Epithelial cell of proximal tubule (primary cell): ENCODE measurements around the gene ZNF14. TPM values are rescaled to one million over a fixed set of nuclear protein-coding genes. Genes with fewer than 3 reads are reported as not detected.
"Not testable (repeated sequence)": the region's sequence is repeated elsewhere in the genome, so short reads cannot be mapped to it uniquely, and the experiment has no call there.

Source experiments
- DNase-seq: peaks from one replicate; pipeline ENCODE4 v3.0.0-alpha.2; 2011; ENCODE audit warnings: low read depth
- H3K4me3 ChIP-seq: 2 replicates; pipeline ENCODE4 v1.5.1; 2011; ENCODE audit warnings: low read depth, mild to moderate bottlenecking, low read length
- total RNA-seq: library from RNA; depleted of rRNA; stranded (reverse); fragments of >200 nt; gene quantifications from 2 replicates; pipeline ENCODE4 v1.2.3, GENCODE V29; 2015
- TF ChIP-seq, protein P1 (sequence below): conservative IDR thresholded peaks from 2 replicates; pipeline ENCODE4 v1.5.1; 2012; ENCODE audit warnings: low read depth, mild to moderate bottlenecking, low read length

Gene ZNF14
- total RNA-seq, 1 donor from 2014 or later: 2.7 TPM

DNA sequence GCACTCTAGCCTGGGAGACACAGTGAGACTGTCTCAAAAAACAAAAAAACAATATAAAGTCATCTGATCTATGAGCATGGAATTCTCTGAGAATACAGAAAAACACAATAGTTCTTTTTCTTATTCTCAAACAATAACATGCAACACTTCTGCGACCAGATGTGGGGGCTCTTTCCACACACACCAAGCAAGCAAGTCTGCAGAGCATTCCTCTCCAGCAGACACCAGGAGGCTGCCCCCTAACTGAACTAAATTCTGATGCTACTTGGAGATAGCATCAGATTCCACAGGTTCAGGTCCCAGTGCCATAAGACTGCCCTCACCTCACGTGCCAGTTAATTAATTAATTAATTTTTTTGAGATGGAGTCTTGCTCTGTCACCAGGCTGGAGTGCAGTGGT is 36.5 kb downstream of the ZNF14 start:
- no peak overlapping the region for H3K4me3 ChIP-seq
- DNase-seq: no peak
- TF ChIP-seq, protein P1, sequence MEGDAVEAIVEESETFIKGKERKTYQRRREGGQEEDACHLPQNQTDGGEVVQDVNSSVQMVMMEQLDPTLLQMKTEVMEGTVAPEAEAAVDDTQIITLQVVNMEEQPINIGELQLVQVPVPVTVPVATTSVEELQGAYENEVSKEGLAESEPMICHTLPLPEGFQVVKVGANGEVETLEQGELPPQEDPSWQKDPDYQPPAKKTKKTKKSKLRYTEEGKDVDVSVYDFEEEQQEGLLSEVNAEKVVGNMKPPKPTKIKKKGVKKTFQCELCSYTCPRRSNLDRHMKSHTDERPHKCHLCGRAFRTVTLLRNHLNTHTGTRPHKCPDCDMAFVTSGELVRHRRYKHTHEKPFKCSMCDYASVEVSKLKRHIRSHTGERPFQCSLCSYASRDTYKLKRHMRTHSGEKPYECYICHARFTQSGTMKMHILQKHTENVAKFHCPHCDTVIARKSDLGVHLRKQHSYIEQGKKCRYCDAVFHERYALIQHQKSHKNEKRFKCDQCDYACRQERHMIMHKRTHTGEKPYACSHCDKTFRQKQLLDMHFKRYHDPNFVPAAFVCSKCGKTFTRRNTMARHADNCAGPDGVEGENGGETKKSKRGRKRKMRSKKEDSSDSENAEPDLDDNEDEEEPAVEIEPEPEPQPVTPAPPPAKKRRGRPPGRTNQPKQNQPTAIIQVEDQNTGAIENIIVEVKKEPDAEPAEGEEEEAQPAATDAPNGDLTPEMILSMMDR: no peak

DNA sequence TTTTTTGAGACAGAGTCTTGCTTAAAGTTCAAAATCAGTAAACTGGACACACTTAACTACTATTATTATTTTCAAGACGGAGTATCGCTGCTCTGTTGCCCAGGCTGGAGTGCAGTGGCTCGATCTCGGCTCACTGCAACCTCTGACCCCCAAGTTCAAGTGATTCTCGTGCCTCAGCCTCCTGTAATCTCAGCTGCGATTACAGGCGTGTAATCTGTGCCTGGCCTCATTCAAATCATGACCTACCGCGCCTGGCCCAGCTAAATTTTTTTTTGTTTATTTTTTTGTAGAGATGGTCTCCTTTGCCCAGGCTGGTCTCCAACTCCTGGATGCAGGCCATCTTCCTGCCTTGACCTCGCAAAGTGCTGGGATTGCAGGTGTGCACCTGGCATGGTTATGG is 41.2 kb downstream of the ZNF14 start:
- no peak overlapping the region for H3K4me3 ChIP-seq
- TF ChIP-seq, protein P1: no peak
- no peak for DNase-seq

DNA sequence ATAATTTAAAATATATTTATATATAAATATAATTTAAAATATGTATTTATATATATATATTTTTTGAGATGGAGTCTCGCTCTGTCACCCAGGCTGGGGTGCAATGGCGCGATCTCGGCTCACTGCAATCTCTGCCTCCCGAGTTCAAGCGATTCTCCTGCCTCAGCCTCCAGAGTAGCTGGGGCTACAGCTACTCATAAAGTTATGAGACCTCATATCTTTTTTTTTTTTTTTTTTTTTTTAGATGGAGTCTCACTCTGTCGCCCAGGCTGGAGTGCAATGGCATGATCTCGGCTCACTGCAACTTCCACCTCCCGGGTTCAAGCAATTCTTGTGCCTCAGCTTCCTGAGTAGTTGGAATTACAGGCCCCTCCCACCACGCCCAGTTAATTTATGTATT is 43.9 kb downstream of the ZNF14 start:
- H3K4me3 ChIP-seq, DNase-seq: not testable (repeated sequence)

DNA sequence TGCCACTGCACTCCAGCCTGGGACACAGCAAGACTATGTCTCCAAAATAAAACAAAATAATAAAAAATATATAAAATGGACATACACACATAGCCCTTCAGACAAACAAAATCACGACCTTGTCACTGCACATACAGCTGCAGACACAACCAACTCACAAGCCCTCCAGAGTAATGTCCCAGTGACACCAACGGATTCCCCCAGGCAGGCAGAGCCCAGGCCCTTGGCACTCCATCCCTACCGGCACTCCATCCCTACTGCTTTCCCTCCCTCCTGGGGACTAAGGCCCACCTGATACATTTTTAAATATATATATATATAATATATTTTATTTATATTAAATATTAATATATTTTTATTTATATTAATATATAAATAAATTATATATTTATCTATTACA is 45.8 kb downstream of the ZNF14 start:
- no peak overlapping the region for H3K4me3 ChIP-seq
- TF ChIP-seq, protein P1: no peak
- no peak for DNase-seq

DNA sequence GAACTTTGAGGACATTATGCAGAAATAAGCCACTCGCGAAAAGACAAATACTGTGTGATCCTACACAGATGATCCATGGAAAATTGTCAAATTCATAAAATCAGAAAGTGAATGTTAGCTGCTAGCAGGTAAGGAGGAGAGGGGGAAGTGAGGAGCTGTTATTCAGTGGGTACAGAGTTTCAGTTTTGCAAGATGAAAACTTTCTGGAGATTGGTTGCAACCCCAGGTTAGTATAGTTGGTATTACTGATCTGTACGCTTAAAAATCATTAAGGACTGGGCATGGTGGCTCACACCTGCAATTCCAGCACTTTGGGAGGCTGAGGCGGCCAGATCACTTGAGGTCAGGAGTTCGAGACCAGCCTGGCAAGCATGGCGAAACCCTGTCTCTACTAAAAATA is 46.3 kb downstream of the ZNF14 start:
- no peak overlapping the region for H3K4me3 ChIP-seq
- TF ChIP-seq, protein P1: no peak
- DNase-seq: no peak

DNA sequence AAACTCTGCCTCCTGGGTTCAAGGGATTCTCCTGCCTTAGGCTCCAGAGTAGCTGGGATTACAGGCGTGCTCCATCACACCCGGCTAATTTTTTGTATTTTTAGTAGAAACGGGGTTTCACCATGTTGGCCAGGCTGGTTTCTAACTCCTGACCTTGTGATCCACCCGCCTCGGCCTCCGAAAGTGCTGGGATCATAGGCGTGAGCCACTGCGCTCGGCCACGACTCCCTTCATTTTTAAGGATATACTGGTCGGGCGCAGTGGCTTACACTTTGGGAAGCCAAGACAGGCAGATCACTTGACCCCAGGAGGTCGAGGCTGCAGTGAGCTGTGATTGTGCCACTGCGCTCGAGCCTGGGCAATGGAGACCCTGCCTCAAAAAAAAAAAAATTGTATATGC is 46.8 kb downstream of the ZNF14 start:
- not testable (repeated sequence) for H3K4me3 ChIP-seq, DNase-seq

DNA sequence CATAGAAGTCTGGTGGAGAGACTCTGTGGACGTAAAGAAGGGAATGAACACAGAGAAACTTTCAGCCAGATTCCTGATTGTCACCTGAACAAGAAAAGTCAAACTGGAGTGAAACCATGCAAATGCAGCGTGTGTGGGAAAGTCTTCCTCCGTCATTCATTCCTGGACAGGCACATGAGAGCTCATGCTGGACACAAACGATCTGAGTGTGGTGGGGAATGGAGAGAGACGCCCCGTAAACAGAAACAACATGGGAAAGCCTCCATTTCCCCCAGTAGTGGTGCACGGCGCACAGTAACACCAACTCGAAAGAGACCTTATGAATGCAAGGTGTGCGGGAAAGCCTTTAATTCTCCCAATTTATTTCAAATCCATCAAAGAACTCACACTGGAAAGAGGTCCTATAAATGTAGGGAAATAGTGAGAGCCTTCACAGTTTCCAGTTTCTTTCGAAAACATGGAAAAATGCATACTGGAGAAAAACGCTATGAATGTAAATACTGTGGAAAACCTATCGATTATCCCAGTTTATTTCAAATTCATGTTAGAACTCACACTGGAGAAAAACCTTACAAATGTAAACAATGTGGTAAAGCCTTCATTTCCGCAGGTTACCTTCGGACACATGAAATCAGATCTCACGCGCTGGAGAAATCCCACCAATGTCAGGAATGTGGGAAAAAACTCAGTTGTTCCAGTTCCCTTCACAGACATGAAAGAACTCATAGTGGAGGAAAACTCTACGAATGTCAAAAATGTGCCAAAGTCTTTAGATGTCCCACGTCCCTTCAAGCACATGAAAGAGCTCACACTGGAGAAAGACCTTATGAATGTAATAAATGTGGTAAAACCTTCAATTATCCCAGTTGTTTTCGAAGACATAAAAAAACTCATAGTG is 53.5 kb downstream of the ZNF14 start:
- no peak for DNase-seq
- TF ChIP-seq, protein P1: no peak
- no peak overlapping the region for H3K4me3 ChIP-seq

DNA sequence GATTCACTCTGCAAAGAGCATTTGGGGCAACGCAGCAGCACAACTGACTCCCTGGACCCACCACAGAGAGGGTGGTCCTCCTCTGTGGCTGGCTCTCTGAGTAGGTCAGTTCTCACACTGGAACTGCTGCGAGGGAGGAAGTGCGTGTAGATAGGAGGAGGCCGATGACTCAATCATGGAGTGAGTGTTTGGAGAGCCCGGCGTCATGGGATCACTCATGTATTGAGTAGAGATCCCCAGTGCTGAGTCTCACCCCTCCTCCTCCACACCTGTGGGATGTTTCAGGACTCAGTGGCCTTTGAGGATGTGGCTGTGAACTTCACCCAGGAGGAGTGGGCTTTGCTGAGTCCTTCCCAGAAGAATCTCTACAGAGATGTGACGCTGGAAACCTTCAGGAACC is 55.3 kb downstream of the ZNF14 start:
- H3K4me3 ChIP-seq: no peak overlapping the region
- DNase-seq: no peak
- TF ChIP-seq, protein P1: no peak
